ENCODE data around the gene TRIM40. TPM values are rescaled to one million over a fixed set of nuclear protein-coding genes. Genes with fewer than 3 reads are reported as not detected.
A peak's percentile ranks its signal among the peaks of the same experiment; 100 is the strongest.

Gene TRIM40
- total and polyA plus RNA-seq, 2 of the 13 experiments (the other 11 are each of a cell fraction or from before 2014, with no cell fraction given): 0.58 TPM; not detected in 1

- TF ChIP-seq, protein P1, sequence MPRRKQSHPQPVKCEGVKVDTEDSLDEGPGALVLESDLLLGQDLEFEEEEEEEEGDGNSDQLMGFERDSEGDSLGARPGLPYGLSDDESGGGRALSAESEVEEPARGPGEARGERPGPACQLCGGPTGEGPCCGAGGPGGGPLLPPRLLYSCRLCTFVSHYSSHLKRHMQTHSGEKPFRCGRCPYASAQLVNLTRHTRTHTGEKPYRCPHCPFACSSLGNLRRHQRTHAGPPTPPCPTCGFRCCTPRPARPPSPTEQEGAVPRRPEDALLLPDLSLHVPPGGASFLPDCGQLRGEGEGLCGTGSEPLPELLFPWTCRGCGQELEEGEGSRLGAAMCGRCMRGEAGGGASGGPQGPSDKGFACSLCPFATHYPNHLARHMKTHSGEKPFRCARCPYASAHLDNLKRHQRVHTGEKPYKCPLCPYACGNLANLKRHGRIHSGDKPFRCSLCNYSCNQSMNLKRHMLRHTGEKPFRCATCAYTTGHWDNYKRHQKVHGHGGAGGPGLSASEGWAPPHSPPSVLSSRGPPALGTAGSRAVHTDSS (CRISPR knock-in tag; conservative IDR thresholded peaks at IDR 0.05): no peak
- TF ChIP-seq, protein P2, sequence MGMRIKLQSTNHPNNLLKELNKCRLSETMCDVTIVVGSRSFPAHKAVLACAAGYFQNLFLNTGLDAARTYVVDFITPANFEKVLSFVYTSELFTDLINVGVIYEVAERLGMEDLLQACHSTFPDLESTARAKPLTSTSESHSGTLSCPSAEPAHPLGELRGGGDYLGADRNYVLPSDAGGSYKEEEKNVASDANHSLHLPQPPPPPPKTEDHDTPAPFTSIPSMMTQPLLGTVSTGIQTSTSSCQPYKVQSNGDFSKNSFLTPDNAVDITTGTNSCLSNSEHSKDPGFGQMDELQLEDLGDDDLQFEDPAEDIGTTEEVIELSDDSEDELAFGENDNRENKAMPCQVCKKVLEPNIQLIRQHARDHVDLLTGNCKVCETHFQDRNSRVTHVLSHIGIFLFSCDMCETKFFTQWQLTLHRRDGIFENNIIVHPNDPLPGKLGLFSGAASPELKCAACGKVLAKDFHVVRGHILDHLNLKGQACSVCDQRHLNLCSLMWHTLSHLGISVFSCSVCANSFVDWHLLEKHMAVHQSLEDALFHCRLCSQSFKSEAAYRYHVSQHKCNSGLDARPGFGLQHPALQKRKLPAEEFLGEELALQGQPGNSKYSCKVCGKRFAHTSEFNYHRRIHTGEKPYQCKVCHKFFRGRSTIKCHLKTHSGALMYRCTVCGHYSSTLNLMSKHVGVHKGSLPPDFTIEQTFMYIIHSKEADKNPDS (CRISPR knock-in tag; IDR thresholded peaks at IDR 0.05): 0 out of 2 replicates have a peak, but pooled peaks have one; percentile 32
- TF ChIP-seq, protein P3, sequence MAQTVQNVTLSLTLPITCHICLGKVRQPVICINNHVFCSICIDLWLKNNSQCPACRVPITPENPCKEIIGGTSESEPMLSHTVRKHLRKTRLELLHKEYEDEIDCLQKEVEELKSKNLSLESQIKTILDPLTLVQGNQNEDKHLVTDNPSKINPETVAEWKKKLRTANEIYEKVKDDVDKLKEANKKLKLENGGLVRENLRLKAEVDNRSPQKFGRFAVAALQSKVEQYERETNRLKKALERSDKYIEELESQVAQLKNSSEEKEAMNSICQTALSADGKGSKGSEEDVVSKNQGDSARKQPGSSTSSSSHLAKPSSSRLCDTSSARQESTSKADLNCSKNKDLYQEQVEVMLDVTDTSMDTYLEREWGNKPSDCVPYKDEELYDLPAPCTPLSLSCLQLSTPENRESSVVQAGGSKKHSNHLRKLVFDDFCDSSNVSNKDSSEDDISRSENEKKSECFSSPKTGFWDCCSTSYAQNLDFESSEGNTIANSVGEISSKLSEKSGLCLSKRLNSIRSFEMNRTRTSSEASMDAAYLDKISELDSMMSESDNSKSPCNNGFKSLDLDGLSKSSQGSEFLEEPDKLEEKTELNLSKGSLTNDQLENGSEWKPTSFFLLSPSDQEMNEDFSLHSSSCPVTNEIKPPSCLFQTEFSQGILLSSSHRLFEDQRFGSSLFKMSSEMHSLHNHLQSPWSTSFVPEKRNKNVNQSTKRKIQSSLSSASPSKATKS (CRISPR knock-in tag; IDR thresholded peaks at IDR 0.05): no peak
- peak; percentile 92 for TF ChIP-seq POLR2G (IDR thresholded peaks at IDR 0.05; ENCODE audit: low read depth, low read length)
- peak; percentile 67 for TF ChIP-seq ZC3H13 (CRISPR knock-in tag; IDR thresholded peaks at IDR 0.05)
- TF ChIP-seq, protein P4, sequence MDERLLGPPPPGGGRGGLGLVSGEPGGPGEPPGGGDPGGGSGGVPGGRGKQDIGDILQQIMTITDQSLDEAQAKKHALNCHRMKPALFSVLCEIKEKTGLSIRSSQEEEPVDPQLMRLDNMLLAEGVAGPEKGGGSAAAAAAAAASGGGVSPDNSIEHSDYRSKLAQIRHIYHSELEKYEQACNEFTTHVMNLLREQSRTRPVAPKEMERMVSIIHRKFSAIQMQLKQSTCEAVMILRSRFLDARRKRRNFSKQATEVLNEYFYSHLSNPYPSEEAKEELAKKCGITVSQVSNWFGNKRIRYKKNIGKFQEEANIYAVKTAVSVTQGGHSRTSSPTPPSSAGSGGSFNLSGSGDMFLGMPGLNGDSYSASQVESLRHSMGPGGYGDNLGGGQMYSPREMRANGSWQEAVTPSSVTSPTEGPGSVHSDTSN (CRISPR knock-in tag; IDR thresholded peaks at IDR 0.05): no peak
- TF ChIP-seq PRDM4 (CRISPR knock-in tag; IDR thresholded peaks at IDR 0.05; ENCODE audit: borderline replicate concordance): no peak
- TF ChIP-seq, protein P5, sequence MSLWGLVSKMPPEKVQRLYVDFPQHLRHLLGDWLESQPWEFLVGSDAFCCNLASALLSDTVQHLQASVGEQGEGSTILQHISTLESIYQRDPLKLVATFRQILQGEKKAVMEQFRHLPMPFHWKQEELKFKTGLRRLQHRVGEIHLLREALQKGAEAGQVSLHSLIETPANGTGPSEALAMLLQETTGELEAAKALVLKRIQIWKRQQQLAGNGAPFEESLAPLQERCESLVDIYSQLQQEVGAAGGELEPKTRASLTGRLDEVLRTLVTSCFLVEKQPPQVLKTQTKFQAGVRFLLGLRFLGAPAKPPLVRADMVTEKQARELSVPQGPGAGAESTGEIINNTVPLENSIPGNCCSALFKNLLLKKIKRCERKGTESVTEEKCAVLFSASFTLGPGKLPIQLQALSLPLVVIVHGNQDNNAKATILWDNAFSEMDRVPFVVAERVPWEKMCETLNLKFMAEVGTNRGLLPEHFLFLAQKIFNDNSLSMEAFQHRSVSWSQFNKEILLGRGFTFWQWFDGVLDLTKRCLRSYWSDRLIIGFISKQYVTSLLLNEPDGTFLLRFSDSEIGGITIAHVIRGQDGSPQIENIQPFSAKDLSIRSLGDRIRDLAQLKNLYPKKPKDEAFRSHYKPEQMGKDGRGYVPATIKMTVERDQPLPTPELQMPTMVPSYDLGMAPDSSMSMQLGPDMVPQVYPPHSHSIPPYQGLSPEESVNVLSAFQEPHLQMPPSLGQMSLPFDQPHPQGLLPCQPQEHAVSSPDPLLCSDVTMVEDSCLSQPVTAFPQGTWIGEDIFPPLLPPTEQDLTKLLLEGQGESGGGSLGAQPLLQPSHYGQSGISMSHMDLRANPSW (CRISPR knock-in tag; IDR thresholded peaks at IDR 0.05; ENCODE audit: borderline replicate concordance): peak; percentile 44; the same call in 1 of the 2 replicates
- TF ChIP-seq ZNF276 (CRISPR knock-in tag; IDR thresholded peaks at IDR 0.05; ENCODE audit: low read depth): peak; percentile 47; the same call in 1 of the 2 replicates
- TF ChIP-seq, protein P6, sequence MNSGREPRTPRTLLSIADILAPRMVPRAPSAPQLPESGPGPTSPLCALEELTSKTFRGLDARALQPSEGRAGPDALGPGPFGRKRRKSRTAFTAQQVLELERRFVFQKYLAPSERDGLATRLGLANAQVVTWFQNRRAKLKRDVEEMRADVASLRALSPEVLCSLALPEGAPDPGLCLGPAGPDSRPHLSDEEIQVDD (CRISPR knock-in tag; IDR thresholded peaks at IDR 0.05; ENCODE audit: borderline replicate concordance): 0 out of 2 replicates have a peak, but pooled peaks have one; percentile 27
Observed at GRCh38 chr6:30101444-30102413, 34.2 kb upstream of the TRIM40 start (continued).

Data from HepG2 (cell line).